ENCODE measurements around the gene DOCK2. TPM values are rescaled to one million over a fixed set of nuclear protein-coding genes. Genes with fewer than 3 reads are reported as not detected.

DOCK2 gene
- total and polyA plus RNA-seq, 9 of the 15 experiments (the other 6 are each of a cell fraction or from before 2014, with no cell fraction given) = 4.5 to 42.6 (median 20.5) TPM

DNA sequence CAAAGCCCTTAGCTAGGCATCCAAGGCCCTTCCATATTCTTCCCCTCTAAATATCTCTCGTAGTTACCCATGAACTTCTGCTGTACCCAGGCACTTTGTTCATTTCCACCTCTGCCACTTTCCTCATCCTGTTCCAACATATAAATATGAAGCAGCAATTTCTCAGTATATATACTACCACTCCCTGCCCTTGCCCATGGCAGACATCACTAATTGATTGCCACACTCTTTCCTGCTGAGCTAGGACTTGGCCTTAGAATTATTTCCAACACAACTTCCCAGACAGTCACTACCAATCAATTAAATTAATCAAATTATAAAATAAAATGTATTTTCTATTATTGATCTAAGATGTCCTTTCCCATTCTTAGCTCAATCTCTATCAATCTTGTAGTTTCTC is 334.7 kb downstream of the DOCK2 start:
- no TSS peak for BruUV-seq (replicated peaks)
- H3K4me3 ChIP-seq = no peak overlapping the region
- no peak overlapping the region for H3K27ac ChIP-seq (ENCODE audit: extremely low read depth, low read depth, low read length)
- no peak overlapping the region for H2AFZ ChIP-seq (ENCODE audit: low read depth, low read length)
- 0 out of 2 replicates have a peak, but pooled peaks cover 3% of the 10 kb centered on the region for H4K20me1 ChIP-seq (replicated peaks; ENCODE audit: control insufficient read depth, insufficient read depth, low read length)
- no peak for TF ChIP-seq ERF (CRISPR knock-in tag; IDR thresholded peaks at IDR 0.05)
- no peak for TF ChIP-seq SIN3B (IDR thresholded peaks at IDR 0.05; ENCODE audit: low read depth)
- TF ChIP-seq ZBTB17 (CRISPR knock-in tag; IDR thresholded peaks at IDR 0.05) = peak; percentile 75
- TF ChIP-seq, protein P1, sequence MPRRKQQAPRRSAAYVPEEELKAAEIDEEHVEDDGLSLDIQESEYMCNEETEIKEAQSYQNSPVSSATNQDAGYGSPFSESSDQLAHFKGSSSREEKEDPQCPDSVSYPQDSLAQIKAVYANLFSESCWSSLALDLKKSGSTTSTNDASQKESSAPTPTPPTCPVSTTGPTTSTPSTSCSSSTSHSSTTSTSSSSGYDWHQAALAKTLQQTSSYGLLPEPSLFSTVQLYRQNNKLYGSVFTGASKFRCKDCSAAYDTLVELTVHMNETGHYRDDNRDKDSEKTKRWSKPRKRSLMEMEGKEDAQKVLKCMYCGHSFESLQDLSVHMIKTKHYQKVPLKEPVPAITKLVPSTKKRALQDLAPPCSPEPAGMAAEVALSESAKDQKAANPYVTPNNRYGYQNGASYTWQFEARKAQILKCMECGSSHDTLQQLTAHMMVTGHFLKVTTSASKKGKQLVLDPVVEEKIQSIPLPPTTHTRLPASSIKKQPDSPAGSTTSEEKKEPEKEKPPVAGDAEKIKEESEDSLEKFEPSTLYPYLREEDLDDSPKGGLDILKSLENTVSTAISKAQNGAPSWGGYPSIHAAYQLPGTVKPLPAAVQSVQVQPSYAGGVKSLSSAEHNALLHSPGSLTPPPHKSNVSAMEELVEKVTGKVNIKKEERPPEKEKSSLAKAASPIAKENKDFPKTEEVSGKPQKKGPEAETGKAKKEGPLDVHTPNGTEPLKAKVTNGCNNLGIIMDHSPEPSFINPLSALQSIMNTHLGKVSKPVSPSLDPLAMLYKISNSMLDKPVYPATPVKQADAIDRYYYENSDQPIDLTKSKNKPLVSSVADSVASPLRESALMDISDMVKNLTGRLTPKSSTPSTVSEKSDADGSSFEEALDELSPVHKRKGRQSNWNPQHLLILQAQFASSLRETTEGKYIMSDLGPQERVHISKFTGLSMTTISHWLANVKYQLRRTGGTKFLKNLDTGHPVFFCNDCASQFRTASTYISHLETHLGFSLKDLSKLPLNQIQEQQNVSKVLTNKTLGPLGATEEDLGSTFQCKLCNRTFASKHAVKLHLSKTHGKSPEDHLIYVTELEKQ (CRISPR knock-in tag; IDR thresholded peaks at IDR 0.05) = no peak
- peak; percentile 94 for TF ChIP-seq ZNF23 (CRISPR knock-in tag; IDR thresholded peaks at IDR 0.05)
- no peak for TF ChIP-seq DMBX1 (CRISPR knock-in tag; IDR thresholded peaks at IDR 0.05; ENCODE audit: borderline replicate concordance)
- no peak for TF ChIP-seq ZNF12 (CRISPR knock-in tag; IDR thresholded peaks at IDR 0.05)
- DNase-seq (ENCODE audit: extremely low read depth in 1 of 4, low spot score in 3 of 4) = no peak
- intact Hi-C loops (cut with micrococcal nuclease) (no loop called here), in situ Hi-C loops (cut with MboI) (no loop called here)
- 16% methylated on average over 1 of the region's 1 CpG for WGBS (ENCODE audit: insufficient coverage, low coverage, missing lambda C conversion rate)
- no peaks in the 10 kb centered on the region for H3K4me1 ChIP-seq (replicated peaks in 1 of 2; ENCODE audit: control insufficient read depth in 2 of 2, insufficient read depth in 2 of 2, low read length in 2 of 2)
- no peak overlapping the region for H3K4me2 ChIP-seq (ENCODE audit: insufficient read depth, low read length)
- no peak for ATAC-seq
- H3K79me2 ChIP-seq (ENCODE audit: control insufficient read depth, insufficient read depth, low read length) = no peaks in the 10 kb centered on the region
- POLR2A ChIA-PET = no interaction called here
- CTCF ChIA-PET (ENCODE audit: low intra/inter-chr PET ratio) = interaction anchor here (0.7 kb wide), 1 partner anchor 44 kb away, joined by 3 read pairs; no protein-coding TSS in a partner anchor
- H3K9ac ChIP-seq (ENCODE audit: insufficient read depth in 1 of 2, low read depth in 2 of 2, low read length in 2 of 2) = no peak overlapping the region
- no peaks in the 10 kb centered on the region for H3K36me3 ChIP-seq (ENCODE audit: control insufficient read depth, insufficient read depth, low read length)
- no peaks in the 10 kb centered on the region for H3K9me3 ChIP-seq (replicated peaks; ENCODE audit: control insufficient read depth, insufficient read depth, low read depth, low read length)
- H3K27me3 ChIP-seq (ENCODE audit: control insufficient read depth in 2 of 2, insufficient read depth in 2 of 2, low read length in 2 of 2) = peaks cover 0 to 2% of the 10 kb centered on the region in 2 experiments; a peak in 1 of 5 replicates
- H3K9me1 ChIP-seq (ENCODE audit: control insufficient read depth, insufficient read depth, low read length) = no peaks in the 10 kb centered on the region
- FAIRE-seq = no peak

All from K562 (cell line).